HEK293 (cell line): ENCODE measurements around the gene CARD14.

Experiments
- KLF1 ChIP-seq: fragments of 450-650 bp; formaldehyde crosslinking; IDR thresholded peaks from 2 replicates; pipeline ENCODE4 v1.5.1; 2016; ENCODE audit warnings: missing biosample characterization, missing genetic modification characterization
- OVOL3 ChIP-seq: fragments of 450-650 bp; formaldehyde crosslinking; IDR thresholded peaks from 2 replicates; pipeline ENCODE4 v1.5.1; 2016; ENCODE audit warnings: missing biosample characterization, missing genetic modification characterization
- SCRT2 ChIP-seq: fragments of 450-650 bp; formaldehyde crosslinking; IDR thresholded peaks from 2 replicates; pipeline ENCODE4 v1.5.1; 2016; ENCODE audit warnings: missing biosample characterization, missing genetic modification characterization
- ZBTB7A ChIP-seq: fragments of 450-650 bp; formaldehyde crosslinking; IDR thresholded peaks from 2 replicates; pipeline ENCODE4 v1.5.1; 2016; ENCODE audit warnings: low read depth, missing biosample characterization, missing genetic modification characterization
- ZBTB8A ChIP-seq: fragments of 450-650 bp; formaldehyde crosslinking; IDR thresholded peaks from 2 replicates; pipeline ENCODE4 v1.5.1; 2016; ENCODE audit warnings: missing biosample characterization, missing genetic modification characterization
- ZNF175 ChIP-seq: fragments of 450-650 bp; formaldehyde crosslinking; IDR thresholded peaks from 2 replicates; pipeline ENCODE4 v1.5.1; 2016; ENCODE audit warnings: missing biosample characterization, missing genetic modification characterization
- TF ChIP-seq, protein P1 (sequence below): fragments of 450-650 bp; formaldehyde crosslinking; IDR thresholded peaks from 2 replicates; pipeline ENCODE4 v1.5.1; 2016; ENCODE audit warnings: missing biosample characterization, missing genetic modification characterization
- TF ChIP-seq, protein P2 (sequence below): fragments of 450-650 bp; formaldehyde crosslinking; IDR thresholded peaks from 2 replicates; pipeline ENCODE4 v1.5.1; 2016; ENCODE audit warnings: missing biosample characterization, missing genetic modification characterization
- TF ChIP-seq, protein P3 (sequence below): fragments of 450-650 bp; formaldehyde crosslinking; IDR thresholded peaks from 2 replicates; pipeline ENCODE4 v1.5.1; 2016; ENCODE audit warnings: missing biosample characterization, missing genetic modification characterization, low read depth

DNA sequence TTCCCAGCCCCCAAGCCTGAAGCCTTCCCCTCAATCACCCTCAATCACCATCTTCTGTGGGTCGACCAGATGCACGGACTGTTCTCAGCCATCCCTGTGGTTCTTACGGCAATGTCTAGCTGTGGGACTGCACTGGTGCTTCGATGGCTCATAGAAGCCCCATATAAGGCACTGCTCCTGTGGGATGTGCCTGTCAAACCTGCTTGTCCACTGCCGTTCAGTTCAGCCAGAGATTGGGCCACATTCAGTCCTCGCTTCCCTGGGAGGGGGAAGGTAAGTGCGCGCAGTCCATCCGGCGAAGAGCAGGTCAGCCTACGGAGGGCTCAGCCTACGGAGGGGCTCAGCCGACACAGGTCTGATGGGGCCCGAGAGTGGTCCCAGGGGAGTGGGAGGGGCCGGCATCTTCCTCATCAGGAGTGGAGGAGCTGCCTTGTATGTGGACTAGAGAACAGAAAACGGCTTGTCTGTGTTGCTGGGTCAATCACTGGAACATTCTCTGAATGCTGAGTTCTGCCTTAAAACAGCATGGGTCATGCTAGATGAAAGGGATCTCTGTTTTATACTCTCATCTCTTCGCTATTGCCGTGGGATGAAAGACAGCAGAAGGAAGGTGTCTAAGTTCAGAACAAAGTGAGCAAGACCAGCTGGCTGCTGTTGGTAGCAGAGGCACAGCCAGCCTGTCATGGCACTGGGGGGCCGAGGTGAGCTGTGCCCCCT, at the start of gene CARD14:
- TF ChIP-seq, protein P1, sequence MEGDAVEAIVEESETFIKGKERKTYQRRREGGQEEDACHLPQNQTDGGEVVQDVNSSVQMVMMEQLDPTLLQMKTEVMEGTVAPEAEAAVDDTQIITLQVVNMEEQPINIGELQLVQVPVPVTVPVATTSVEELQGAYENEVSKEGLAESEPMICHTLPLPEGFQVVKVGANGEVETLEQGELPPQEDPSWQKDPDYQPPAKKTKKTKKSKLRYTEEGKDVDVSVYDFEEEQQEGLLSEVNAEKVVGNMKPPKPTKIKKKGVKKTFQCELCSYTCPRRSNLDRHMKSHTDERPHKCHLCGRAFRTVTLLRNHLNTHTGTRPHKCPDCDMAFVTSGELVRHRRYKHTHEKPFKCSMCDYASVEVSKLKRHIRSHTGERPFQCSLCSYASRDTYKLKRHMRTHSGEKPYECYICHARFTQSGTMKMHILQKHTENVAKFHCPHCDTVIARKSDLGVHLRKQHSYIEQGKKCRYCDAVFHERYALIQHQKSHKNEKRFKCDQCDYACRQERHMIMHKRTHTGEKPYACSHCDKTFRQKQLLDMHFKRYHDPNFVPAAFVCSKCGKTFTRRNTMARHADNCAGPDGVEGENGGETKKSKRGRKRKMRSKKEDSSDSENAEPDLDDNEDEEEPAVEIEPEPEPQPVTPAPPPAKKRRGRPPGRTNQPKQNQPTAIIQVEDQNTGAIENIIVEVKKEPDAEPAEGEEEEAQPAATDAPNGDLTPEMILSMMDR: no peak
- TF ChIP-seq KLF1 (tag by site-specific recombination): no peak
- TF ChIP-seq, protein P2, sequence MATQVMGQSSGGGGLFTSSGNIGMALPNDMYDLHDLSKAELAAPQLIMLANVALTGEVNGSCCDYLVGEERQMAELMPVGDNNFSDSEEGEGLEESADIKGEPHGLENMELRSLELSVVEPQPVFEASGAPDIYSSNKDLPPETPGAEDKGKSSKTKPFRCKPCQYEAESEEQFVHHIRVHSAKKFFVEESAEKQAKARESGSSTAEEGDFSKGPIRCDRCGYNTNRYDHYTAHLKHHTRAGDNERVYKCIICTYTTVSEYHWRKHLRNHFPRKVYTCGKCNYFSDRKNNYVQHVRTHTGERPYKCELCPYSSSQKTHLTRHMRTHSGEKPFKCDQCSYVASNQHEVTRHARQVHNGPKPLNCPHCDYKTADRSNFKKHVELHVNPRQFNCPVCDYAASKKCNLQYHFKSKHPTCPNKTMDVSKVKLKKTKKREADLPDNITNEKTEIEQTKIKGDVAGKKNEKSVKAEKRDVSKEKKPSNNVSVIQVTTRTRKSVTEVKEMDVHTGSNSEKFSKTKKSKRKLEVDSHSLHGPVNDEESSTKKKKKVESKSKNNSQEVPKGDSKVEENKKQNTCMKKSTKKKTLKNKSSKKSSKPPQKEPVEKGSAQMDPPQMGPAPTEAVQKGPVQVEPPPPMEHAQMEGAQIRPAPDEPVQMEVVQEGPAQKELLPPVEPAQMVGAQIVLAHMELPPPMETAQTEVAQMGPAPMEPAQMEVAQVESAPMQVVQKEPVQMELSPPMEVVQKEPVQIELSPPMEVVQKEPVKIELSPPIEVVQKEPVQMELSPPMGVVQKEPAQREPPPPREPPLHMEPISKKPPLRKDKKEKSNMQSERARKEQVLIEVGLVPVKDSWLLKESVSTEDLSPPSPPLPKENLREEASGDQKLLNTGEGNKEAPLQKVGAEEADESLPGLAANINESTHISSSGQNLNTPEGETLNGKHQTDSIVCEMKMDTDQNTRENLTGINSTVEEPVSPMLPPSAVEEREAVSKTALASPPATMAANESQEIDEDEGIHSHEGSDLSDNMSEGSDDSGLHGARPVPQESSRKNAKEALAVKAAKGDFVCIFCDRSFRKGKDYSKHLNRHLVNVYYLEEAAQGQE (tag by site-specific recombination): no peak
- no peak for TF ChIP-seq OVOL3 (tag by site-specific recombination)
- no peak for TF ChIP-seq SCRT2
- TF ChIP-seq, protein P3, sequence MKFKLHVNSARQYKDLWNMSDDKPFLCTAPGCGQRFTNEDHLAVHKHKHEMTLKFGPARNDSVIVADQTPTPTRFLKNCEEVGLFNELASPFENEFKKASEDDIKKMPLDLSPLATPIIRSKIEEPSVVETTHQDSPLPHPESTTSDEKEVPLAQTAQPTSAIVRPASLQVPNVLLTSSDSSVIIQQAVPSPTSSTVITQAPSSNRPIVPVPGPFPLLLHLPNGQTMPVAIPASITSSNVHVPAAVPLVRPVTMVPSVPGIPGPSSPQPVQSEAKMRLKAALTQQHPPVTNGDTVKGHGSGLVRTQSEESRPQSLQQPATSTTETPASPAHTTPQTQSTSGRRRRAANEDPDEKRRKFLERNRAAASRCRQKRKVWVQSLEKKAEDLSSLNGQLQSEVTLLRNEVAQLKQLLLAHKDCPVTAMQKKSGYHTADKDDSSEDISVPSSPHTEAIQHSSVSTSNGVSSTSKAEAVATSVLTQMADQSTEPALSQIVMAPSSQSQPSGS: no peak
- no peak for TF ChIP-seq ZBTB8A
- no peak for TF ChIP-seq ZBTB7A (tag by site-specific recombination)
- no peak for TF ChIP-seq ZNF175 (tag by site-specific recombination)
